Measurements from ENCODE around the gene INVS.

- TF ChIP-seq CTCF (conservative IDR thresholded peaks at IDR 0.05; ENCODE audit: low read depth in 2 of 2): no peak
- TF ChIP-seq POLR2AphosphoS5 (IDR thresholded peaks at IDR 0.05; ENCODE audit: low read depth): no peak
- TF ChIP-seq ZNF114 (CRISPR knock-in tag; IDR thresholded peaks at IDR 0.05): no peak
- no peak for TF ChIP-seq ETS1 (IDR thresholded peaks at IDR 0.05)
- no peak for TF ChIP-seq REST (IDR thresholded peaks at IDR 0.05; ENCODE audit: unreplicated experiment)
- TF ChIP-seq EZH2phosphoT487 (IDR thresholded peaks at IDR 0.05; ENCODE audit: unreplicated experiment): no peak
- TF ChIP-seq EZH2 (IDR thresholded peaks at IDR 0.05; ENCODE audit: low read depth, unreplicated experiment): no peak
Observed at GRCh38 chr9:100298378-100298777, 199.3 kb downstream of the INVS start.

All from GM23338 (cell line).